ENCODE data around the gene CEP41.
"Not testable (repeated sequence)": the region's sequence is repeated elsewhere in the genome, so short reads cannot be mapped to it uniquely, and the experiment has no call there.

CEP41 gene

GRCh38 chr7:130381468-130382312 lies 59.1 kb downstream of the CEP41 start:
- no peak for DNase-seq (ENCODE audit: low read depth)
- no peak for TF ChIP-seq CTCF (IDR thresholded peaks at IDR 0.05; ENCODE audit: control insufficient read depth, extremely low read depth, insufficient read depth)
- no peak overlapping the region for H3K4me3 ChIP-seq (ENCODE audit: low read depth, low read length)

GRCh38 chr7:130380861-130381455 lies 59.9 kb downstream of the CEP41 start:
- H3K4me3 ChIP-seq (ENCODE audit: low read depth, low read length): no peak overlapping the region
- DNase-seq (ENCODE audit: low read depth): no peak
- no peak for TF ChIP-seq CTCF (IDR thresholded peaks at IDR 0.05; ENCODE audit: control insufficient read depth, extremely low read depth, insufficient read depth)

DNA sequence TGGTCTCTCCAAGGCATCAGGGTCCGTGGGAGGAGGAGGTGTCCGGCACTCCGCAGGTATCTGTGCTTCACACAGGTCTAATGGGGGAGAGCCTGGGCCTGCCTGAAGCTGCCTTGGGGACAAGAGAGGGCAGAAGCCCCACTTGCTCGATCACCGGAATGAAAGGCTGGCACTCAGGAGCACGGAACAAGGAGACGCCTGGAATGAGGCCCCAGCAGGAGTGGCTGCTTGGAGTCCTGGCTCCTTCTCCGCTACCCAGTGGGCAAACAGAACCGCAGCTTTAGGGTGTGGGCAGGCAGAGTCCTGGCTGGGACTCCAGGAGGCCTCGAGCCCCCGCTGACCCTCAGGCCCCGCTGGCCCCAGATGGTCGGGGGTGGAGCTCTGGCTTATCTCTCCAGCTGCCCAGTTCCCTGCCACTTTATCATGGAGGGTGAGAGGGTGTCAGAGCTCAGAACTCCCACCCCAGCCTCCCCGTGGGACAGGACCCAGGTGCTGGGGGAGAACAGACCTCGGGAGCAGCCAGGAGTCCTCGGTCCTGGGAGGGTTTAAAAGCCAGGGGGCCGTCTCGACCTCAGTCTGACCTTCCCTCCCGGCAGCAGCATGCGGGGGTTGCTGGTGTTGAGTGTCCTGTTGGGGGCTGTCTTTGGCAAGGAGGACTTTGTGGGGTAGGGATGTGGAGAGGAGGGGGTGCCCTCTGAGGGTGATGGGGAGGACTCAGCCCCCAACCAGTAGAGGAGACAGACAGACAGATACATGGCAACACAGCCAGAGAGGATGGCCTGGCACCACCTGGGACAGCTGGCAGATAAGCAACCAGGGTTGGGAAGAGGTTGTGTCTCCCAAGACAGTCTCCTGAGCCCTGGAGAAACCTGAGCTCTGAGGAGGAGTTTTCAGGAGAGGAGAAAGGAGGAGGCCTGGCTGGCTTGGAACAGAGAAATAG lies 60.6 kb downstream of the CEP41 start, which contains the start of gene CPA1:
Gene CPA1 (plus strand): TSS at position 574 of the 940 bp plus-strand sequence. CDS start 27 bp downstream, at position 601.
- TF ChIP-seq CTCF (IDR thresholded peaks at IDR 0.05; ENCODE audit: control insufficient read depth, extremely low read depth, insufficient read depth): no peak
- no peak for DNase-seq (ENCODE audit: low read depth)
- H3K4me3 ChIP-seq (ENCODE audit: low read depth, low read length): no peak within 1 kb of the TSS

DNA sequence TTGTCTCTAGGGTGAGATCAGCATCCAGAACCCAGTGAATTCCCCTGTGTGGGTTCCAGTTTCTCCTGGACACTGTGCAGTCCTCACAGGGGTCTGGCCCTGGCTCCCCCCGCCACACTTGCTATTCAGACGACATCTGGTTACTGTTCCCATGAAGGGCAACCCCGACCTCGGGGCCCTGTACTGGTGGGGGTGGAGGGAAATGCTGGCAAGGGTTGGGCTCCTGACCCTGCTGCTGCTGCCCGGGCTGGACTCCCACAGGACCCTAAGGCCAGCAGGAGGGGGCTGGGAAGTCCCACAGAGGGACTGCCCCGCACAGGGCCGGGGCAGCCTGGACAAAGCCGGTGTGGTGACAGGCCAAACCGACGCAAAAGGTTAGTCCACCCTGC lies 61.3 kb downstream of the CEP41 start:
- no peak for TF ChIP-seq CTCF (IDR thresholded peaks at IDR 0.05; ENCODE audit: control insufficient read depth, extremely low read depth, insufficient read depth)
- no peak for DNase-seq (ENCODE audit: low read depth)
- H3K4me3 ChIP-seq (ENCODE audit: low read depth, low read length): no peak overlapping the region

DNA sequence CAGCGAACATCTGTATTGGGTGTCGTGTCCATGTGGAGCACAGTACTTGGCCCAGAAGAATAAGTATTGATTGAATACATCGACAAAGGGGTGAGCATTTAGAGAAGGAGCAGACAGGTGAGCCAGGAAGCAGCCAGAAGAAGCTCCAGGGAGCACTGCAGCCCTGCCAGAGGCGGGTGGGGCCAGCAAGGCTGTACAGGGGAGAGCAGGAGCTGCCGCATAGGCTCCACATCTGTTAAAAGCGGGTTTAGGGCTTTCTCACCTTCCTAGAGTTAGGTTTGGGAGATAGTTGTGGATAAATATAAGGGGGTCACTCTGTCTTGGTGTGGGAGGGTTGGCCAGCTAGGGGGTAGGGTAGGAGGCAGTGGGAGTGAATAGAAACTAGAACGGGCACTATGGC lies 61.8 kb downstream of the CEP41 start:
- TF ChIP-seq CTCF (IDR thresholded peaks at IDR 0.05; ENCODE audit: control insufficient read depth, extremely low read depth, insufficient read depth): no peak
- no peak overlapping the region for H3K4me3 ChIP-seq (ENCODE audit: low read depth, low read length)
- DNase-seq (ENCODE audit: low read depth): no peak

DNA sequence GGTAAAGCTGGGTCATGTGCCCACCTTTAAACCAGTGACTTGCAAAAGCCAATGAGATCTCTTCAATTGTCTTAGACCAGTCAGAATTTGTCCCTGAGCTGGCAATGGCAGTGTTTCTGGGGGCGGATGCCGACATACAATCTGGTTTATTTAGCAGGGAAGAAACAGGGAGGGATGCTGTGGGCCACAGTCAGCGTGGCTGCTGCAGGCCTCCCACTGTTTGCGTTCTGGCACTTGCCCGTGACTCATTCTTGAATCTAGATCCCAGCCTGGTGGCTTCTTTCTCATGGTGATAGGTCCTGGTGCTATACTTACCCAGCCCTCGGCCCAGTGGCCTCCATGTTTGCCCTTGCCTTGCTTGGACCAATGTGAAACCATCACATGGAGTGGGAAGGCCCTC lies 63.6 kb downstream of the CEP41 start:
- H3K4me3 ChIP-seq (ENCODE audit: low read depth, low read length): no peak overlapping the region
- no peak for TF ChIP-seq CTCF (IDR thresholded peaks at IDR 0.05; ENCODE audit: control insufficient read depth, extremely low read depth, insufficient read depth)
- no peak for DNase-seq (ENCODE audit: low read depth)

GRCh38 chr7:130376461-130376860 lies 64.4 kb downstream of the CEP41 start:
- H3K4me3 ChIP-seq (ENCODE audit: low read depth, low read length); DNase-seq (ENCODE audit: low read depth): not testable (repeated sequence)
